Urinary bladder (tissue), 4 donors: ENCODE results near the gene FABP3. TPM values are rescaled to one million over a fixed set of nuclear protein-coding genes. Genes with fewer than 3 reads are reported as not detected.
"Not testable (repeated sequence)": the region's sequence is repeated elsewhere in the genome, so short reads cannot be mapped to it uniquely, and the experiment has no call there.

Source experiments
- DNase-seq: peaks from one replicate; pipeline ENCODE4 v3.0.0-alpha.2; 2015; ENCODE audit errors: extremely low spot score
- H3K27ac ChIP-seq: one replicate; pipeline ENCODE4 v1.5.1; 2013; ENCODE audit warnings: low read depth, mild to moderate bottlenecking, moderate library complexity
- H3K36me3 ChIP-seq: one replicate; pipeline ENCODE4 v1.6.1; 2013; ENCODE audit warnings: mild to moderate bottlenecking, moderate library complexity; ENCODE audit not compliant: insufficient read depth
- H3K4me1 ChIP-seq: one replicate; pipeline ENCODE4 v1.6.1; 2013; ENCODE audit warnings: mild to moderate bottlenecking, moderate library complexity; ENCODE audit not compliant: insufficient read depth
- H3K4me3 ChIP-seq: one replicate; pipeline ENCODE4 v1.5.1; 2013; ENCODE audit warnings: low read depth, low read length
- WGBS: extraction: QIAGEN DNeasy Blood & Tissue Kit; methylation state at CpG from one replicate; pipeline ENCODE4 v1.1.7; 2013; 5-methylcytosine and 5-hydroxymethylcytosine counted together
- polyA plus RNA-seq: library from polyadenylated mRNA; stranded (reverse); fragments of 200-250 nt; gene quantifications from one replicate; pipeline ENCODE4 v1.2.3, GENCODE V29; 2013
- total RNA-seq: library from RNA; depleted of rRNA; stranded (reverse); fragments of >200 nt; gene quantifications from one replicate; pipeline ENCODE4 v1.2.3, GENCODE V29; 2014
- donor health status: healthy with polysubstance abuse.
- donor health status: healthy.

Gene FABP3
- total and polyA plus RNA-seq, 2 donors, result 12.6 to 42.1 TPM

GRCh38 chr1:31390071-31390470, 17.2 kb upstream of the FABP3 start:
- no peaks in the 10 kb centered on the region for H3K36me3 ChIP-seq
- H3K4me3 ChIP-seq, result no peak overlapping the region
- no peaks in the 10 kb centered on the region for H3K4me1 ChIP-seq
- DNase-seq, result peak; percentile 81
- 82% methylated on average over 7 of the region's 7 CpGs for WGBS
- H3K27ac ChIP-seq, result peak overlapping the region; percentile 53

GRCh38 chr1:31389616-31390015, 16.7 kb upstream of the FABP3 start:
- DNase-seq, result no peak
- WGBS, result 87% methylated on average over 7 of the region's 7 CpGs
- Histone ChIP-seq H3K4me1 (no peaks in the 10 kb centered on the region), H3K27ac (no peak overlapping the region), H3K36me3 (no peaks in the 10 kb centered on the region), H3K4me3 (no peak overlapping the region)

GRCh38 chr1:31387612-31388011, 14.7 kb upstream of the FABP3 start:
- no peaks in the 10 kb centered on the region for H3K4me1 ChIP-seq
- DNase-seq, result no peak
- no peak overlapping the region for H3K27ac ChIP-seq
- H3K36me3 ChIP-seq, result no peaks in the 10 kb centered on the region
- H3K4me3 ChIP-seq, result no peak overlapping the region
- 74% methylated on average over 10 of the region's 10 CpGs for WGBS

DNA sequence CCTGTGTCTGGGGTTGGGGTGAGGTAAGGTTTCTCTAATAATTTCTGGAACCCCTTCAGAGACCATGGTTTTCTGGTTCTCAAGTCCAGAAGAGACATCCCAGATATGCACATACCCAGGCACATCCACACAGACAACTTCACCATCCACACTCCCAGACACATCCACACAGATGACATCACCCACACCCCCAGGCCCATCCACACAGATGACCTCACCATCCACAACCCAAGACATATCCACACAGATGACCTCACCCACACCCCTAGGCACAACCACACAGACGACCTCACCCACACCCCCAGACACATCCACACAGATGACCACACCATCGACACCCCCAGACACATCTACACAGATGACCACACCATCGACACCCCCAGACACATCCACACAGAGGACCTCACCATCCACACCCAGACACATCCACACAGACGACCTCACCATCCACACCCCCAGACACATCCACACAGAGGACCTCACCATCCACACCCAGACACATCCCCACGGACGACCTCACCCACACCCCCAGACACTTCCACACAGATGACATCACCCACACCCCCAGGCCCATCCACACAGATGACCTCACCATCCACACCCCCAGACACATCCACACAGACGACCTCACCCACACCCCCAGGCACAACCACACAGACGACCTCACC, 13.8 kb upstream of the FABP3 start:
- WGBS, result 79% methylated on average over 8 of the region's 8 CpGs
- not testable (repeated sequence) for H3K4me1 ChIP-seq, H3K27ac ChIP-seq, DNase-seq, H3K4me3 ChIP-seq, H3K36me3 ChIP-seq

DNA sequence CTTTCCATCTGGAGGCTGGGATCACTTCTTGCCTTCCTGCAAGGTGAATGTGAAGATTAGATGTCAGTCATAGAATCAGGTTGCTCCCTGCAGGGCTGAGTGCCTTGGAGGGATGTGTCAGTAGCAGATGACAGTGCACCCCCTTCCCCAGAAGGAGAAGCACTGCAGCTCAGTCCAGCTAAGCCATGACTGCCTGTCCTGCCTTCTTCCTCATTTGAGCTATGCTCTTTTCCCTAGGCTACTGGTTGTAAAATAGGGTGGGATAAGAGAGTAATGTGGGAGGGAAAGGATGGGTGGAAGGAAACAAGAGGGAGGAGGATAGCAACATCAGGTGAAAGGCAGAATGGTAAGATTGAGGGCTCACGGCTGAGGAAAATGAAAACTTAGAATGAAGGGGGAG, 11.1 kb upstream of the FABP3 start:
- WGBS, result 90% methylated on average over 1 of the region's 1 CpG
- no peaks in the 10 kb centered on the region for H3K4me1 ChIP-seq
- DNase-seq, result no peak
- no peak overlapping the region for H3K27ac ChIP-seq
- no peak overlapping the region for H3K4me3 ChIP-seq
- H3K36me3 ChIP-seq, result no peaks in the 10 kb centered on the region

- WGBS, result 82% methylated on average over 3 of the region's 3 CpGs
- Histone ChIP-seq H3K27ac (no peak overlapping the region), H3K4me3 (no peak overlapping the region), H3K4me1 (no peaks in the 10 kb centered on the region), H3K36me3 (no peaks in the 10 kb centered on the region)
- no peak for DNase-seq
Measured at GRCh38 chr1:31382379-31382989, 9.6 kb upstream of the FABP3 start.

GRCh38 chr1:31381394-31382294, 8.8 kb upstream of the FABP3 start:
- H3K4me1 ChIP-seq, result no peaks in the 10 kb centered on the region
- H3K36me3 ChIP-seq, result no peaks in the 10 kb centered on the region
- no peak overlapping the region for H3K4me3 ChIP-seq
- DNase-seq, result no peak
- 77% methylated on average over 6 of the region's 6 CpGs for WGBS
- H3K27ac ChIP-seq, result no peak overlapping the region

DNA sequence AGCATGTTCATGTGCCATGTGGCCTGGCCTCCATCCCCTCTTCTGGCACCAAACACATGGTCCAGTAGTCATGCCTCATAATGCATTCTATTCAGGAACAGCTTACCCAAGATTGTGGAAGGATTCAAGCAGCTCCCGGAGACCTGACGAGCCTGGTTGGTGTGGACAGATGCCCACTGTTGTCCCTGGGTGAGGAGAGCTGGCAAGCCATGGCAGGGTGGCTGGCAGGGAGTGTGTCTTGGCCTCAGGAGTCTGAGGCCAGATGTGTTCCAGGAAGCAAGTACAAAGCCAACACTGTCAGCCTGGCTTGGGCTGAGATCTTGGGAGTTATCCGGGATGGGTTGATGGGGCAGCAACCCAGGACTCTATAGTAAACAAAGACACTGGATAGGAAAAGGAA, 7.3 kb upstream of the FABP3 start:
- 77% methylated on average over 3 of the region's 3 CpGs for WGBS
- DNase-seq, result no peak

GRCh38 chr1:31378001-31378400, 5.1 kb upstream of the FABP3 start:
- Histone ChIP-seq H3K27ac (no peak overlapping the region), H3K4me1 (no peaks in the 10 kb centered on the region), H3K36me3 (no peaks in the 10 kb centered on the region), H3K4me3 (no peak overlapping the region)
- no peak for DNase-seq

More for the DNA sequence above, 7.3 kb upstream of the FABP3 start:
- no peak overlapping the region for H3K4me3 ChIP-seq
- H3K27ac ChIP-seq, result no peak overlapping the region
- H3K36me3 ChIP-seq, result no peaks in the 10 kb centered on the region
- H3K4me1 ChIP-seq, result no peaks in the 10 kb centered on the region

GRCh38 chr1:31377364-31377863, 4.5 kb upstream of the FABP3 start:
- DNase-seq, result no peak
- H3K36me3 ChIP-seq, result no peaks in the 10 kb centered on the region
- no peaks in the 10 kb centered on the region for H3K4me1 ChIP-seq
- 84% methylated on average over 3 of the region's 3 CpGs for WGBS
- H3K4me3 ChIP-seq, result no peak overlapping the region
- no peak overlapping the region for H3K27ac ChIP-seq

DNA sequence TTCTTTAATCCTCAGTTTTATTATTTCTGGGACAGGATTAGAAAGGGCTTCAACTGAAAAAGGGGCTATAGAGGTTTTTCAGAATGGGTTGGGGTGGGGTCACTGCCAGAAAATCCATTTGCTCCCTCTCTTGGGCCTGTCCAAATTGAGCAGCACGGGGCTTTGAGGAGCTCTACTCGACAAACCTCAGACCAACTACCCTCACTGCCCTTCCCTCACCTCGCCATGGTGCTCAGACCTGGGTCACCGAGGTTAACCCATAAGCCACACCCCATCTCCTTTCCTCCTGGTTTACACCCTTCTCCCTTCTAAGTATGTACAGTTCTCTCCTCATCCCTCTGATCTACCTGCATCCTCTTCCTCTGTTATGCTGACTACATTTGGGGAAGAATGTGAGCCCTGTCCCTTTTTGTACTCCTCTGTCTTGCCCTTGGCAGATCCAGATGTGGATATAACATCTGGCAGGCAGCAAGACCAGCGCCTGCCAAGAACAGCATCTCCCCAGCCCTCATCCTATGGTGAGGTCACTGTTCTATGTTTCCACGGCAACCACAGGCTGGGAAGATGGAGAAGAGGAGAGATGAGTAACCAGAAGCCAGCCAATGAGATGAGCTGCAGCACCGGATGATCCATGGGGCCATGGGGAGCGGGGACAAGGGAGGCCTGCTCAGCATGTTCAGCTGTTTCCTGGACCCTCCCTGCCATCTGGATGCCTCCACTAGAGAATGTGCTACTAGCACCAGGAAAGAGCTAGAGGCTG, 3.7 kb upstream of the FABP3 start:
- no peaks in the 10 kb centered on the region for H3K4me1 ChIP-seq

DNA sequence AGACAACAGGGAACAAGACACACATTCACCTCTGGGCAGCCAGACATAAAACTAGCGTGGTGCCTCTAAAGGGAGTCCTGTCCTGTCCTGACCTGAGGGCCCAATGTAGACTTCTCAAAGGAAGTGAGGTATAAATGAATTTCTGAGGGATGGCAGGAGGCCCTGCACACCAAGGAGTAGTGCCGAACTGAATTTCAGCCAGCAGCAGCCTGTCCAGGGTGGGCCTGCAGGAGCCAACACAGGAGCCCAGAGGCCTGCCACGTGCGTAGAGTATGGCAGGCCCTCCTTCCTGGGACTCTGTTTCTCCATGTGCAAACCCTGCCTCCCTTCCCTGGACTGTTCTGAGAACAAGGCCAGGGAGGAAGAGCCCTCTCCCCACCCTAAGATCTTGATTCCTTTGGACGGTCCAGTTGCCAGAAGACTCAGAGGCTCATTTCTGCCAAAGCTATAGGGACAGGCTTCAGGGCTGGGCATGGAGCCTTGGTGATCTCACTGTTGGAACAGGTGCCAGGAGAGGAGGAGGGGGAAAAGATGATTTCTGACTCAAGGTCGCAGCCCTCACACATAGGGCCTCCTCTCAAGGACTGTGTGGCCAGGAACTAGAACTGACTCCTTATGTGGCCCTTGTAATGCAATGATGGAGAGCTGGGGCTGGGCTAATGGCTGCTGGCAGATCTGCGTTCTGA, 1.8 kb upstream of the FABP3 start:
- Histone ChIP-seq H3K27ac (no peak overlapping the region), H3K36me3 (no peaks in the 10 kb centered on the region), H3K4me3 (no peak overlapping the region), H3K4me1 (no peaks in the 10 kb centered on the region)
- peak; percentile 43 for DNase-seq
- WGBS, result 53% methylated on average over 7 of the region's 7 CpGs

More for the DNA sequence above, 3.7 kb upstream of the FABP3 start:
- Histone ChIP-seq H3K4me3 (no peak overlapping the region), H3K27ac (no peak overlapping the region), H3K36me3 (no peaks in the 10 kb centered on the region)
- peak; percentile 78 for DNase-seq
- 56% methylated on average over 8 of the region's 8 CpGs for WGBS
